ENCODE results near the gene CASKIN1.
"Not testable (repeated sequence)": the region's sequence is repeated elsewhere in the genome, so short reads cannot be mapped to it uniquely, and the experiment has no call there.

The CASKIN1 gene

DNA sequence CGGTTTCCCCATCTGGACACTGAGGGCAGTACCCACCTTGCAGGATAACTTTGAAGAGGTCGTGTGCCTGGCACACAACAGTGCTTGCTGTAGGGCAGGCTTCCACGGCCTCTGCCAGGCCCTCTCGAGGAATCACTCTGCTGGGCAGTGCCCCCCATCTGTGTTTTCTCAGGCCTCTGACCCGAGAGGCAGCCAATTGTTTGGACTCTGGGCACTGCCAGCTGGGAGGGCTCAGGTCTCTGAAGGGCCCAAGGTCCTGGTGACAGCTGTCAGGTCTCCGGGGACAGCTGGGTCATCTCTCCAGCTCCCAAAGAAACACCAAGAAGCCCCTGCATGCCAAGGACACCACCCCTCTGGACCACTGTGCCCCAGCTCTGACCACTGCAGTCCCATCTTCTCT is 49.0 kb downstream of the CASKIN1 start:
- no peak for DNase-seq (ENCODE audit: extremely low read depth in 1 of 2, low read depth in 1 of 2)

DNA sequence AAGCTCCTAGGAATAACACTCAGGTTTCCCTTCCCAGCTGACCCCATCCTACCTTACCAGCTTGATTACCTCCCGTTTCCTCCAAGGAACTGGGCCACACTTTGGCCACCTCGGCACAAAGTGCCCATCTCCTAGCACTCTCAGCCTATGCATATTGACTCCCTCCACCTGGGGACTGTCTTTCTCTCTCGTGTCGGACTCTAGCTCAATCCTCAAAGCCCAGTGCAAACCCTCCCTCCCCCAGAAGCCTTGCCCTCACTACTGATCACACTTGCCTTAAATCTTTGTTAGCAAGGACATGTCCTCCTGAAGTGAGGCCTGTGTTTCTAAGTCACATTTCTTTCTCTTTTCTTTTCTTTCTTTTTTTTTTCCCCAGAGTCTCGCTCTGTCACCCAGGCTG is 50.6 kb downstream of the CASKIN1 start:
- no peak for DNase-seq (ENCODE audit: extremely low read depth in 1 of 2, low read depth in 1 of 2)

DNA sequence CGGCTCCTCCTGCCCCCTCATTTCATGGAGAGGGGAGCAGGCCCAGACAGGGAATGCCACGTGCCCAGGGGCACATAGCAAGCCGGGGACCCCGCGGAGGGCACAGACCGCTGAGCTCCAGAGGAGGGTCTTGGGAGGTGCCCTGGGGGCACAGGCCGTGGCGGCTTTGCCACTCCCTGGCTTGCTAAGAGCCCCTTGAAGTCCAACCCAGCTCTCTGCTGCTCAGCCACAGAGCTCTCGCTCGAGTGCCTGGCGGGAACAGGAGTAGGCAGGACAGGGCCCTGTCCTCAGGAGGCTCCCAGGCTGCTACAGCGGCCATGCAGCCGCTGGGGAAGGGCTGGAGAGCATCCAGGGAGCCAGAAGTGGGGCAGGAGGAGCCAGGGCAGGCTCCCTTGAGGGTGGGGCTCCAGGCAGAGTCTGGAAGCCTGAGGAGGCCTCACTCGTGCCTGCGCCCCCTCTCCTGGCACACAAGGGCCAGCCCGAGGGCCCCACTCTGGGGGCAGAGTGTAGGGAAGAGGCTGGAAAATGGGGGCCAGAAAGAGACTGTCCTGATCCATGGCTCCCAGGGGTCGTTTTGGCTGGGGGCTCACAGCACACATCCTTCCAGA is 52.4 kb downstream of the CASKIN1 start:
- DNase-seq (ENCODE audit: extremely low read depth in 1 of 2, low read depth in 1 of 2), result no peak

DNA sequence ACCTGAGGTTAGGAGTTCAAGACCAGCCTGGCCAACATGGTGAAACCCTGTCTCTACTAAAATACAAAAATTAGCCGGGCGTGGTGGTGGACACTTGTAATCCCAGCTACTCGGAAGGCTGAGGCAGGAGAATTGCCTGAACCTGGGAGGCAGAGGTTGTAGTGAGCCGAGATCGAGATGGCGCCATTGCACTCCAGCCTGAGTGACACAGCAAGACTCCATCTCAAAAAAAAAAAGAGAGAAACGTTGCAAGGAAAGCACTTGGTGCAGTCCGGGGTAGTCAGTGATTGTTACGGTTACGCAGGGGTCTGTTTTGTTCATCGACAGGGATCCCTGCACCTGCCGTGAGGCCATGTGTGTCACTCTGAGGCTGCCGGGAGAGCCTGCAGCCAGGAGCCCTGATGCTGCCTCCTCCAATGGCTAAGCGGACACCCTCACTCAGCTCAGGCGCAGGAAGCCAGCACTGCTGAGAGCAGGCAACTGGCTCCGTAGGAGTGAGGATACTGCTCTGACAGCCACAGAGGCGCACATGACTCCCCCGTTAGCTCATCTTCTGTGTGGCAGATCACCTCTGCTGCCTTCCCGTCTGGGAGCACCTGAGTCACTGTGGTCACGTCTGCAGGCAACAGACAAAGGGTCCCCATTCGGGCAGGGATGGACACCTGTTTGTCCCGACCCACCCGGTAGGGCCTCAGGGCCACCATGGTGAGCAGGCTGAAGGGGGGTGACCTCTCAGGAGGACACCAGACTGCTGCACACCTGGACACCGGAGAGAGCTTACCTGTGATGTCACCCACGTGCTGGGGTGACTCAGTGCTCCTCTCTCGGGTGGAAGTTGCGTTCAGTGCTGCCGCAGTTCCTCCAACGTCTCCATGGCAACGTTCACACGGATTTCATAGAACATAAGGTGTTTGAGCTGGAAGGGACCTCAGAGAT is 53.2 kb downstream of the CASKIN1 start:
- DNase-seq (ENCODE audit: extremely low read depth in 1 of 2, low read depth in 1 of 2), result no peak

DNA sequence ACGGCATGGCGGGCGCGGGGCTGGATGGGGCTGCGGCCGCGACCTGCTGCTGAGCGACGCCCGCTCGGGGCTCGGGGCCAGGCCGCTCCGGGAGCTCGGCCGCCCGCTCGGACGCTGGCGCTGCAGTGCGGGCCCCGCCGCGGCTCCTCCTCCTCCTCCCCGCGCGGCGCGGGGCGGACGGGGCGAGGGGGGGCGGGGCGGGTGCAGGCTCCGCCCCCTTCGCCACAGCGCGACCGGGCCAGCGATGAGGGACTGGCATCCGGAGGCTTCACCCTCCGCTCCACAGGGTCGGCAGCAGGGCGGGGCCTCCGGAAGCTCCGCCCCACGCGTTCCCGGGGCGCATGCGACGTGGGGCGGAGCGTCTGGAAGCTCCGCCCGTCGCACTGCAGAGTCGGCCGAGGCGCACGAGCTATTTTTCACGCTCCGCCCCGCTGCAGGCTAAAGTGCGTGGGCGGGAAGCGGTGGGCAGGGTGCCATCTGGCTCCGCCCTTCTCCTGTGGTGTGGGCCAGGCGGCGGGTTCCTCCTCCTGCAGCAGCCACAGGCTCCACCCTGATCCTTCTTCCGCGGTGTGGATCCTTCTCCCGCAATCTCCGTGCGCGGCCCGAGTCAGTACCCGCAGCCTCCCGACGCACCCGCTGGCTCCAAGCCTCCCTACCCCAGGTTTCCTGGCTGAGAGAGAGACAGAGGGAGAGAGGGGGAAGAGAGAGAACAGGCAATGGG is 60.5 kb downstream of the CASKIN1 start, which contains the start of gene PKD1:
Gene PKD1, minus strand, starts transcription at position 129 of the 721 bp plus-strand sequence. CDS start 209 bp downstream, outside the sequence.
- DNase-seq (ENCODE audit: extremely low read depth in 1 of 2, low read depth in 1 of 2), result peak; percentile 88 to 98

DNA sequence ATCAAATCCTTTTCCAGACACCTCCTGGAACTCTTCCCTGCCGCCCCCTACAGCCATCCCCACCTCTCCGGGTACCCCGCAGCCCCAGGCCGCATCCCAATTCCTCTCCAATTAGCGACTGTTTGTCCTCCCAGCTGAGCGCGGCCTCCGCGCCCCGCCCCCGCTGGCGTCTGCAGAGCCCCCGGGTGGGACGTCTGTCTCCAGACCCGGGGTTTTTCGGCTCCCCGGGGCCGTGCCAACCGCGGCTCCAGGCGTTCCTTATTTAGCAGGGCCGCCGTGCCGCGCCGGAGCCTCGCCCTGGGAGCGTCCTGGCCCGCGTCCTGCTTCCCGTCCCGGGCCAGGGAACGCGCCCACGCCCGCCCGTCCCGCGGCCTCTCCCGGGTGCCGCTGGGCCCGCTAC is 61.3 kb downstream of the CASKIN1 start:
- DNase-seq (ENCODE audit: extremely low read depth in 1 of 2, low read depth in 1 of 2), result not testable (repeated sequence)

DNA sequence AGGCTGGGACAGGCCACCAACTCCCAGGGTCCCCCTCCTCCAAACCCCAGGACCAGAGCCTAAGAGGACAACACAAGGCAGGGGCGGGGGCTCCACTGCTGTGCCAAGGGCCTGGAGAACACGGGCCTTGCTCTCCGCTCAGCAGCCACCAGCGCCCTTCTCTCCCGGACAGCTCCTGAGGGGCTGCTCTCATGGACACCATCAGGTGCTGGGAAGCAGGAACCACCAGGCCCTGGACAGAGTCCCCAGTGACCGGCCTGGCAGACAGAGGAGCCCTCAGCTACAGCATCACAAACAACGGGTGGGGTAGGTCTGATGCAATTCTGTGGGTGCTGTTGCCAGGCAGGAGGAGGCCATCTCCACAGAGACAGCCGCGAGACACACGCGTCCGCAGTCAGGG is 62.6 kb downstream of the CASKIN1 start:
- not testable (repeated sequence) for DNase-seq (ENCODE audit: extremely low read depth in 1 of 2, low read depth in 1 of 2)

DNA sequence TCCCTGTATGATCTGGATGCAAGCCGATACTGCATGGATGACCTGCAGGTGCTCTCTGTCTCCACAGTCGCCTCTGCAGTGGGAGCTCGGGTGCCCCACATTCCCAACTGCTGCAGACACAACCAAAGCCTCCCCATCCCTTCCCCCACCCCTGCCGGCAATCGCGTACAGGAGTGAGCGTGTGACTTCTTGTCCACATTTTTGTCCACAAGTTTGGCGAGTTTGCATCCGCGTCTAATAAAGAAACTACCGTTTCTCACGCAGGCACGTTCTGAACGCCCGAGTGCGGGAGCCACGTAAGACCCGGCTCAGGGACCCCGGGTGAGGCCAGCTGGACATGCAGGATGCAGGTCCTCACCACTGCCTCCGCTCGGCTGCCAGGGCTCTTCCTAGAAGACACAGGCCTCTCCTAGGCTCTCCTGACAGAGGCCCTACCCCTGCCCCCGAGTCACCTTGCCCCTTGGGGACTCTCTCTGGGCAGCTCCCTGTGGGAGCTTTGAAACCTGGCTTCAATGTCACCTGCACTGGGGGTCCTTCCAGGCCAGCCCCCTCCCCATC is 66.4 kb downstream of the CASKIN1 start:
- not testable (repeated sequence) for DNase-seq (ENCODE audit: extremely low read depth in 1 of 2, low read depth in 1 of 2)

DNA sequence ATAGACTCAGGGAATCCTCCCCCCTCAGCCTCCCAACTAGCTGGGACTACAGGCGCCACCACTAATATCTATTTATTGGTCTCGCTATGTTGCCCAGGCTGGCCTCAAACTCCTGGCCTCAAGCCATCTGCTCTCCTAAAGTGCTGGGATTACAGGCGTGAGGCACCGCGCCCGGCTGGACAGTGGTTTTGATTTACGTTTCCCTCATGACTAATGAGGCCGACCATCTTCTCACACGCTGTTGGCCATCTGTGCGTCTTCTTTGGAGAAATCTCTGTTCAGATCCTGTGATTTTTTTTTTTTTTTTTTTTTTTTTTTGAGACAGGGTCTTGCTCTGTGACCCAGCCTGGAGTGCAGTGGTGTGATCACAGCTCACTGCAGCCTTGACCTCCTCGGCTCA is 67.2 kb downstream of the CASKIN1 start:
- not testable (repeated sequence) for DNase-seq (ENCODE audit: extremely low read depth in 1 of 2, low read depth in 1 of 2)

DNA sequence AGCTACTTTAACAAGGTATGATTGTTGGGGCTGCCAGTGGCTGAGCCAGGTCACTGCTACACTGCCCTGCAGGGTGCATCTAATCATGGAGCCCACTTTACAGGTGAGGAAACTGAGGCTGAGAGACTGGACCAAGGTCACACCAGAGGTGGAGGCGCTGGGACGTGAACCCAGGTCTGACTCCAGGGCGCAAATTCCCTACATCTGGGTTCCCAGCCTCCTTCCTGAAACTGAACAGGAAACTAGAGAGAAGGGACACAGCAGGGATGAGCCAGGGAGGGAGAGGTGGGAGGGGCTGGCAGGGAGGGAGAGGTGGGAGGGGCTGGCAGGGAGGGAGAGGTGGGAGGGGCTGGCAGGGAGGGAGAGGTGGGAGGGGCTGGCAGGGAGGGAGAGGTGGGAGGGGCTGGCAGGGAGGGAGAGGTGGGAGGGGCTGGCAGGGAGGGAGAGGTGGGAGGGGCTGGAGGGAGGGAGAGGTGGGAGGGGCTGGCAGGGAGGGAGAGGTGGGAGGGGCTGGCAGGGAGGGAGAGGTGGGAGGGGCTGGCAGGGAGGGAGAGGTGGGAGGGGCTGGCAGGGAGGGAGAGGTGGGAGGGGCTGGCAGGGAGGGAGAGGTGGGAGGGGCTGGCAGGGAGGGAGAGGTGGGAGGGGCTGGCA is 68.7 kb downstream of the CASKIN1 start:
- DNase-seq (ENCODE audit: extremely low read depth in 1 of 2, low read depth in 1 of 2), result not testable (repeated sequence)

All from activated CD8-positive, alpha-beta memory T cell treated with anti-CD3 and anti-CD28 coated beads for 1 hour (primary cell).